ENCODE data around the gene LPO.

LPO gene

GRCh38 chr17:58306131-58306951, 68.0 kb downstream of the LPO start:
- Histone ChIP-seq H3K27me3 (ENCODE audit: control insufficient read depth, insufficient read depth, low read length) (no peaks in the 10 kb centered on the region), H3K9ac (ENCODE audit: low read depth, low read length) (no peak overlapping the region), H3K36me3 (ENCODE audit: control insufficient read depth, insufficient read depth, low read length) (no peaks in the 10 kb centered on the region), H3K27ac (ENCODE audit: low read depth, low read length) (no peak overlapping the region), H3K4me1 (ENCODE audit: control insufficient read depth, insufficient read depth, low read length) (peaks cover 3% of the 10 kb centered on the region; the same call in 1 of the 2 replicates), H3K9me3 (ENCODE audit: control insufficient read depth, insufficient read depth, low read length) (no peaks in the 10 kb centered on the region), H3K4me3 (ENCODE audit: low read depth, low read length) (no peak overlapping the region)

GRCh38 chr17:58307468-58308172, 69.2 kb downstream of the LPO start:
- no peaks in the 10 kb centered on the region for H3K27me3 ChIP-seq (ENCODE audit: control insufficient read depth, insufficient read depth, low read length)
- H3K4me3 ChIP-seq (ENCODE audit: low read depth, low read length), result no peak overlapping the region
- no peak overlapping the region for H3K27ac ChIP-seq (ENCODE audit: low read depth, low read length)
- H3K9me3 ChIP-seq (ENCODE audit: control insufficient read depth, insufficient read depth, low read length), result no peaks in the 10 kb centered on the region
- peaks cover 3% of the 10 kb centered on the region; the same call in 1 of the 2 replicates for H3K4me1 ChIP-seq (ENCODE audit: control insufficient read depth, insufficient read depth, low read length)
- no peaks in the 10 kb centered on the region for H3K36me3 ChIP-seq (ENCODE audit: control insufficient read depth, insufficient read depth, low read length)
- H3K9ac ChIP-seq (ENCODE audit: low read depth, low read length), result no peak overlapping the region

- H3K9me3 ChIP-seq (ENCODE audit: control insufficient read depth, insufficient read depth, low read length), result no peaks in the 10 kb centered on the region
- H3K4me3 ChIP-seq (ENCODE audit: low read depth, low read length), result no peak overlapping the region
- H3K27ac ChIP-seq (ENCODE audit: low read depth, low read length), result no peak overlapping the region
- H3K9ac ChIP-seq (ENCODE audit: low read depth, low read length), result no peak overlapping the region
- H3K36me3 ChIP-seq (ENCODE audit: control insufficient read depth, insufficient read depth, low read length), result no peaks in the 10 kb centered on the region
- no peaks in the 10 kb centered on the region for H3K27me3 ChIP-seq (ENCODE audit: control insufficient read depth, insufficient read depth, low read length)
- H3K4me1 ChIP-seq (ENCODE audit: control insufficient read depth, insufficient read depth, low read length), result peaks cover 3% of the 10 kb centered on the region; the same call in 1 of the 2 replicates
Measured at GRCh38 chr17:58308173-58308984, 70.0 kb downstream of the LPO start.

GRCh38 chr17:58308985-58309917, 70.9 kb downstream of the LPO start:
- Histone ChIP-seq H3K27ac (ENCODE audit: low read depth, low read length) (no peak overlapping the region), H3K4me3 (ENCODE audit: low read depth, low read length) (no peak overlapping the region), H3K4me1 (ENCODE audit: control insufficient read depth, insufficient read depth, low read length) (no peaks in the 10 kb centered on the region), H3K27me3 (ENCODE audit: control insufficient read depth, insufficient read depth, low read length) (no peaks in the 10 kb centered on the region), H3K9me3 (ENCODE audit: control insufficient read depth, insufficient read depth, low read length) (no peaks in the 10 kb centered on the region), H3K9ac (ENCODE audit: low read depth, low read length) (no peak overlapping the region), H3K36me3 (ENCODE audit: control insufficient read depth, insufficient read depth, low read length) (no peaks in the 10 kb centered on the region)

GRCh38 chr17:58309918-58310259, 71.5 kb downstream of the LPO start:
- Histone ChIP-seq H3K4me1 (ENCODE audit: control insufficient read depth, insufficient read depth, low read length) (no peaks in the 10 kb centered on the region), H3K27ac (ENCODE audit: low read depth, low read length) (no peak overlapping the region), H3K9ac (ENCODE audit: low read depth, low read length) (no peak overlapping the region), H3K36me3 (ENCODE audit: control insufficient read depth, insufficient read depth, low read length) (no peaks in the 10 kb centered on the region), H3K9me3 (ENCODE audit: control insufficient read depth, insufficient read depth, low read length) (no peaks in the 10 kb centered on the region), H3K4me3 (ENCODE audit: low read depth, low read length) (no peak overlapping the region), H3K27me3 (ENCODE audit: control insufficient read depth, insufficient read depth, low read length) (no peaks in the 10 kb centered on the region)

- Histone ChIP-seq H3K36me3 (ENCODE audit: control insufficient read depth, insufficient read depth, low read length) (no peaks in the 10 kb centered on the region), H3K27ac (ENCODE audit: low read depth, low read length) (no peak overlapping the region), H3K27me3 (ENCODE audit: control insufficient read depth, insufficient read depth, low read length) (no peaks in the 10 kb centered on the region), H3K9ac (ENCODE audit: low read depth, low read length) (no peak overlapping the region), H3K4me3 (ENCODE audit: low read depth, low read length) (no peak overlapping the region), H3K9me3 (ENCODE audit: control insufficient read depth, insufficient read depth, low read length) (no peaks in the 10 kb centered on the region), H3K4me1 (ENCODE audit: control insufficient read depth, insufficient read depth, low read length) (no peaks in the 10 kb centered on the region)
Measured at GRCh38 chr17:58310511-58311428, 72.4 kb downstream of the LPO start.

- H3K4me1 ChIP-seq (ENCODE audit: control insufficient read depth, insufficient read depth, low read length), result no peaks in the 10 kb centered on the region
- no peak overlapping the region for H3K27ac ChIP-seq (ENCODE audit: low read depth, low read length)
- H3K9ac ChIP-seq (ENCODE audit: low read depth, low read length), result no peak overlapping the region
- no peaks in the 10 kb centered on the region for H3K36me3 ChIP-seq (ENCODE audit: control insufficient read depth, insufficient read depth, low read length)
- no peaks in the 10 kb centered on the region for H3K9me3 ChIP-seq (ENCODE audit: control insufficient read depth, insufficient read depth, low read length)
- H3K4me3 ChIP-seq (ENCODE audit: low read depth, low read length), result no peak overlapping the region
- no peaks in the 10 kb centered on the region for H3K27me3 ChIP-seq (ENCODE audit: control insufficient read depth, insufficient read depth, low read length)
Measured at GRCh38 chr17:58311429-58311894, 73.1 kb downstream of the LPO start.

- H3K36me3 ChIP-seq (ENCODE audit: control insufficient read depth, insufficient read depth, low read length), result no peaks in the 10 kb centered on the region
- no peaks in the 10 kb centered on the region for H3K27me3 ChIP-seq (ENCODE audit: control insufficient read depth, insufficient read depth, low read length)
- H3K9me3 ChIP-seq (ENCODE audit: control insufficient read depth, insufficient read depth, low read length), result no peaks in the 10 kb centered on the region
- no peak overlapping the region for H3K27ac ChIP-seq (ENCODE audit: low read depth, low read length)
- no peak overlapping the region for H3K9ac ChIP-seq (ENCODE audit: low read depth, low read length)
- no peak overlapping the region for H3K4me3 ChIP-seq (ENCODE audit: low read depth, low read length)
- H3K4me1 ChIP-seq (ENCODE audit: control insufficient read depth, insufficient read depth, low read length), result no peaks in the 10 kb centered on the region
Measured at GRCh38 chr17:58312021-58312630, 73.7 kb downstream of the LPO start.

GRCh38 chr17:58312829-58313228, 74.4 kb downstream of the LPO start:
- no peak overlapping the region for H3K9ac ChIP-seq (ENCODE audit: low read depth, low read length)
- H3K27me3 ChIP-seq (ENCODE audit: control insufficient read depth, insufficient read depth, low read length), result no peaks in the 10 kb centered on the region
- H3K4me1 ChIP-seq (ENCODE audit: control insufficient read depth, insufficient read depth, low read length), result no peaks in the 10 kb centered on the region
- no peaks in the 10 kb centered on the region for H3K36me3 ChIP-seq (ENCODE audit: control insufficient read depth, insufficient read depth, low read length)
- H3K9me3 ChIP-seq (ENCODE audit: control insufficient read depth, insufficient read depth, low read length), result no peaks in the 10 kb centered on the region
- H3K4me3 ChIP-seq (ENCODE audit: low read depth, low read length), result no peak overlapping the region
- H3K27ac ChIP-seq (ENCODE audit: low read depth, low read length), result no peak overlapping the region

Measured in HUES48 (cell line).